DOHH2 (cell line): ENCODE results near the gene PCDHGC5.

Source experiments
- EZH2phosphoT487 ChIP-seq: fragments of 200-600 bp; sonication (generic); IDR thresholded peaks from 2 replicates; pipeline ENCODE4 v1.6.1; 2017; ENCODE audit warnings: borderline replicate concordance, mild to moderate bottlenecking, antibody characterized with exemption, low read length, moderate library complexity, mixed read lengths
- TF ChIP-seq, protein P1 (sequence below): fragments of 200-600 bp; sonication (generic); IDR thresholded peaks from one replicate; pipeline ENCODE4 v1.5.1; 2014; ENCODE audit warnings: antibody characterized with exemption, mild to moderate bottlenecking, low read depth, low read length; ENCODE audit not compliant: poor library complexity, severe bottlenecking

DNA sequence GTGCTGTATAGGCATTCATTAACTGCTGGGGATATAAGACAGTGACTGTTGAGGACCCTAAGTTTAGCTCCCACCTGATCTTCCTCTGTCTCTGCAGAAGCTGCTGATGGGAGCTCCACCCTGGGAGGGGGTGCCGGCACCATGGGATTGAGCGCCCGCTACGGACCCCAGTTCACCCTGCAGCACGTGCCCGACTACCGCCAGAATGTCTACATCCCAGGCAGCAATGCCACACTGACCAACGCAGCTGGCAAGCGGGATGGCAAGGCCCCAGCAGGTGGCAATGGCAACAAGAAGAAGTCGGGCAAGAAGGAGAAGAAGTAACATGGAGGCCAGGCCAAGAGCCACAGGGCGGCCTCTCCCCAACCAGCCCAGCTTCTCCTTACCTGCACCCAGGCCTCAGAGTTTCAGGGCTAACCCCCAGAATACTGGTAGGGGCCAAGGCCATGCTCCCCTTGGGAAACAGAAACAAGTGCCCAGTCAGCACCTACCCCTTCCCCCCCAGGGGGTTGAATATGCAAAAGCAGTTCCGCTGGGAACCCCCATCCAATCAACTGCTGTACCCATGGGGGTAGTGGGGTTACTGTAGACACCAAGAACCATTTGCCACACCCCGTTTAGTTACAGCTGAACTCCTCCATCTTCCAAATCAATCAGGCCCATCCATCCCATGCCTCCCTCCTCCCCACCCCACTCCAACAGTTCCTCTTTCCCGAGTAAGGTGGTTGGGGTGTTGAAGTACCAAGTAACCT is 22.1 kb downstream of the PCDHGC5 start:
- TF ChIP-seq, protein P1, sequence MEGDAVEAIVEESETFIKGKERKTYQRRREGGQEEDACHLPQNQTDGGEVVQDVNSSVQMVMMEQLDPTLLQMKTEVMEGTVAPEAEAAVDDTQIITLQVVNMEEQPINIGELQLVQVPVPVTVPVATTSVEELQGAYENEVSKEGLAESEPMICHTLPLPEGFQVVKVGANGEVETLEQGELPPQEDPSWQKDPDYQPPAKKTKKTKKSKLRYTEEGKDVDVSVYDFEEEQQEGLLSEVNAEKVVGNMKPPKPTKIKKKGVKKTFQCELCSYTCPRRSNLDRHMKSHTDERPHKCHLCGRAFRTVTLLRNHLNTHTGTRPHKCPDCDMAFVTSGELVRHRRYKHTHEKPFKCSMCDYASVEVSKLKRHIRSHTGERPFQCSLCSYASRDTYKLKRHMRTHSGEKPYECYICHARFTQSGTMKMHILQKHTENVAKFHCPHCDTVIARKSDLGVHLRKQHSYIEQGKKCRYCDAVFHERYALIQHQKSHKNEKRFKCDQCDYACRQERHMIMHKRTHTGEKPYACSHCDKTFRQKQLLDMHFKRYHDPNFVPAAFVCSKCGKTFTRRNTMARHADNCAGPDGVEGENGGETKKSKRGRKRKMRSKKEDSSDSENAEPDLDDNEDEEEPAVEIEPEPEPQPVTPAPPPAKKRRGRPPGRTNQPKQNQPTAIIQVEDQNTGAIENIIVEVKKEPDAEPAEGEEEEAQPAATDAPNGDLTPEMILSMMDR: no peak
- no peak for TF ChIP-seq EZH2phosphoT487
